Kidney (tissue), 14 donors: Measurements from ENCODE around the gene GNL2. TPM values are rescaled to one million over a fixed set of nuclear protein-coding genes. Genes with fewer than 3 reads are reported as not detected.
"Not testable (repeated sequence)": the region's sequence is repeated elsewhere in the genome, so short reads cannot be mapped to it uniquely, and the experiment has no call there.

Source experiments
- DNase-seq, 5 donors: peaks; one replicate each; pipeline ENCODE4 v3.0.0-alpha.2; 2013 to 2020
- FAIRE-seq: peaks from 2 replicates; lab custom pipeline; 2012; peaks lifted over from hg19 to GRCh38; lab: Jason Lieb, UNC
- H3K27ac ChIP-seq, 2 donors: one replicate each; pipeline ENCODE4 v1.7.0; 2013; ENCODE audit warnings: low read depth in 2 of 2, low read length in 2 of 2, inconsistent platforms in 1 of 2
- H3K27me3 ChIP-seq: one replicate; pipeline ENCODE4 v1.7.1; 2013; ENCODE audit warnings: low read length, inconsistent platforms; ENCODE audit not compliant: control insufficient read depth, insufficient read depth
- H3K36me3 ChIP-seq, 3 donors: one replicate each; pipeline versions ENCODE4 v1.7.0 to v1.7.1; 2013; ENCODE audit warnings: low read length in 3 of 3, control low read depth in 1 of 3, inconsistent platforms in 1 of 3; ENCODE audit not compliant: insufficient read depth in 3 of 3, control insufficient read depth in 2 of 3
- H3K4me1 ChIP-seq, 3 donors: one replicate each; pipeline versions ENCODE4 v1.7.0 to v1.7.1; 2013; ENCODE audit warnings: low read length in 3 of 3, inconsistent platforms in 1 of 3, low read depth in 1 of 3; ENCODE audit not compliant: control insufficient read depth in 2 of 3, insufficient read depth in 2 of 3
- H3K4me3 ChIP-seq, 3 donors: one replicate each; pipeline versions ENCODE4 v1.7.0 to v1.8.1; 2013; ENCODE audit warnings: low read length in 3 of 3, control low read depth in 1 of 3, inconsistent platforms in 1 of 3
- H3K9ac ChIP-seq, 3 donors: one replicate each; pipeline versions ENCODE4 v1.7.0 to v1.7.1; 2013; ENCODE audit warnings: low read length in 3 of 3, control low read depth in 1 of 3, inconsistent platforms in 1 of 3
- H3K9me3 ChIP-seq, 3 donors: one replicate each; pipeline versions ENCODE4 v1.7.0 to v1.7.1; 2013; ENCODE audit warnings: low read length in 3 of 3, control low read depth in 1 of 3, inconsistent platforms in 1 of 3; ENCODE audit not compliant: control insufficient read depth in 2 of 3, insufficient read depth in 1 of 3
- intact Hi-C: fragments of 100-400 bp; cut with DNase I; formaldehyde crosslinking; loops from one replicate; pipeline ENCODE4 v1.11.1; 2022
- polyA plus RNA-seq: library from polyadenylated mRNA; stranded (reverse); fragments of 350-450 nt; fragmentation: Illumina TruSeq; extraction: RNeasy Lipid Tissue Mini Kit (QIAGEN cat#74804); gene quantifications from one replicate; pipeline ENCODE4 v1.2.3, GENCODE V29; 2014; ENCODE audit warnings: low read depth, low replicate concordance; ENCODE audit not compliant: insufficient read depth
- total RNA-seq: library from RNA; stranded (reverse); fragmentation: NEBNext Ultra II Directional; extraction: Animal tissue kit (Norgen Biotek cat#: 25700); gene quantifications from one replicate; pipeline ENCODE4 v1.2.1, GENCODE V29; 2021
- TF ChIP-seq, protein P1 (sequence below): IDR thresholded peaks from 3 replicates; pipeline ENCODE4 v1.5.1; 2012; ENCODE audit warnings: mild to moderate bottlenecking, moderate library complexity, borderline replicate concordance; ENCODE audit not compliant: insufficient read depth; ENCODE audit errors: extremely low read depth
- donor health status: control.
- donor health status: control.
- donor health status: control.
- donor health status: control.
- donor health status: control.
- donor health status: DM: yes; HTN: yes; CAD: no.
- donor health status: Normal renal cell carcinoma (clear cell type).

The GNL2 gene
- total and polyA plus RNA-seq, 2 donors from 2014 or later, result 35.9 to 36.7 TPM

- Histone ChIP-seq H3K4me1 (peaks cover 0 to 3% (median 0%) of the 10 kb centered on the region in 3 donors), H3K36me3 (no peaks in the 10 kb centered on the region), H3K9ac (no peak overlapping the region), H3K9me3 (no peaks in the 10 kb centered on the region), H3K27me3 (no peaks in the 10 kb centered on the region), H3K27ac (no peak overlapping the region), H3K4me3 (peak overlapping the region in 2 of 3 donors; percentile 55 to 62)
- intact Hi-C loops, result no loop called here
- TF ChIP-seq, protein P1, sequence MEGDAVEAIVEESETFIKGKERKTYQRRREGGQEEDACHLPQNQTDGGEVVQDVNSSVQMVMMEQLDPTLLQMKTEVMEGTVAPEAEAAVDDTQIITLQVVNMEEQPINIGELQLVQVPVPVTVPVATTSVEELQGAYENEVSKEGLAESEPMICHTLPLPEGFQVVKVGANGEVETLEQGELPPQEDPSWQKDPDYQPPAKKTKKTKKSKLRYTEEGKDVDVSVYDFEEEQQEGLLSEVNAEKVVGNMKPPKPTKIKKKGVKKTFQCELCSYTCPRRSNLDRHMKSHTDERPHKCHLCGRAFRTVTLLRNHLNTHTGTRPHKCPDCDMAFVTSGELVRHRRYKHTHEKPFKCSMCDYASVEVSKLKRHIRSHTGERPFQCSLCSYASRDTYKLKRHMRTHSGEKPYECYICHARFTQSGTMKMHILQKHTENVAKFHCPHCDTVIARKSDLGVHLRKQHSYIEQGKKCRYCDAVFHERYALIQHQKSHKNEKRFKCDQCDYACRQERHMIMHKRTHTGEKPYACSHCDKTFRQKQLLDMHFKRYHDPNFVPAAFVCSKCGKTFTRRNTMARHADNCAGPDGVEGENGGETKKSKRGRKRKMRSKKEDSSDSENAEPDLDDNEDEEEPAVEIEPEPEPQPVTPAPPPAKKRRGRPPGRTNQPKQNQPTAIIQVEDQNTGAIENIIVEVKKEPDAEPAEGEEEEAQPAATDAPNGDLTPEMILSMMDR, result no peak
- no peak for FAIRE-seq
- DNase-seq, result no peak
These were observed 76.1 kb downstream of the GNL2 start for GRCh38 chr1:37519613-37520012.

GRCh38 chr1:37518929-37519328 is 76.8 kb downstream of the GNL2 start:
- H3K27ac ChIP-seq, FAIRE-seq, H3K4me1 ChIP-seq, H3K9ac ChIP-seq, intact Hi-C loops, DNase-seq, H3K27me3 ChIP-seq, H3K9me3 ChIP-seq, H3K36me3 ChIP-seq: not testable (repeated sequence)
- H3K4me3 ChIP-seq, result peak overlapping the region in 2 of 3 donors; percentile 55 to 62

- H3K4me3 ChIP-seq, FAIRE-seq, H3K9me3 ChIP-seq, DNase-seq, H3K9ac ChIP-seq, H3K27me3 ChIP-seq, H3K4me1 ChIP-seq, H3K27ac ChIP-seq, intact Hi-C loops, H3K36me3 ChIP-seq: not testable (repeated sequence)
These were observed 77.5 kb downstream of the GNL2 start for GRCh38 chr1:37518241-37518640.

DNA sequence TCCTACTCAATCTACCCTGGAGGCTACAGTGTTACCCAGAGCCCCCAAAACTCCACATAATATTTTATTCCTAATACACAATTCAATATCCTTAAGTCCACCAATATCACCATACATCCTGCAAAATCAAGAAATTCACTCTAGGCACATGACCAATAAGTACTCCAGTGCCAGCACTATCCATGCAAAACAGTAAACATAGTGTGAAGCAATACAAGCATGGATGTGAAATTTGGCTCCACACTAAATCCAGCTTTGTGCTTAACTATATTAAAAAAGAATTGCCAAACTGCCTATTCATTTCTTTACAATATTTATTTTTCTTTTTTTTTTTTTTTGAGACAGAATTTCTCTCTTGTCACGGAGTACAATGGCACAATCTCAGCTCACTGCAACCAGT is 78.2 kb downstream of the GNL2 start:
- Histone ChIP-seq H3K4me1 (peaks cover 0 to 11% (median 7%) of the 10 kb centered on the region in 3 donors), H3K9ac (no peak overlapping the region), H3K27me3 (no peaks in the 10 kb centered on the region), H3K27ac (no peak overlapping the region), H3K4me3 (no peak overlapping the region), H3K36me3 (peaks cover 0 to 3% (median 2%) of the 10 kb centered on the region in 3 donors), H3K9me3 (no peaks in the 10 kb centered on the region)
- DNase-seq (no peak), FAIRE-seq (no peak)
- intact Hi-C loops, result no loop called here
- TF ChIP-seq, protein P1, result no peak

Other genes starting within 250 kb of the GNL2 start
- 21.1 TPM for gene ZC3H12A, start 121.4 kb downstream of the GNL2 start, total RNA-seq
- 3.8 TPM for gene ZC3H12A, start 121.4 kb downstream of the GNL2 start, polyA plus RNA-seq
- 65.8 TPM for gene MEAF6, start 81.2 kb downstream of the GNL2 start, total RNA-seq
- 45.7 TPM for gene MEAF6, start 81.2 kb downstream of the GNL2 start, polyA plus RNA-seq
- 20.1 TPM for gene SNIP1, start 41.6 kb downstream of the GNL2 start, total RNA-seq
- 3.9 TPM for gene SNIP1, start 41.6 kb downstream of the GNL2 start, polyA plus RNA-seq
- 34.8 TPM for gene DNALI1, start 39.0 kb downstream of the GNL2 start, total RNA-seq
- gene DNALI1, start 39.0 kb downstream of the GNL2 start, polyA plus RNA-seq, result 46.4 TPM
- 0.19 TPM for gene RSPO1, start 39.0 kb upstream of the GNL2 start, total RNA-seq
- 0.26 TPM for gene RSPO1, start 39.0 kb upstream of the GNL2 start, polyA plus RNA-seq
- gene CDCA8, start 96.6 kb upstream of the GNL2 start, total RNA-seq, result 1.0 TPM
- gene CDCA8, start 96.6 kb upstream of the GNL2 start, polyA plus RNA-seq, result 0.71 TPM
- 0.88 TPM for gene EPHA10, start 169.2 kb upstream of the GNL2 start, total RNA-seq
- gene EPHA10, start 169.2 kb upstream of the GNL2 start, polyA plus RNA-seq, result not detected
- gene MANEAL, start 197.9 kb upstream of the GNL2 start, total RNA-seq, result 4.7 TPM
- 4.6 TPM for gene MANEAL, start 197.9 kb upstream of the GNL2 start, polyA plus RNA-seq
- 37.2 TPM for gene C1orf122, start 211.9 kb upstream of the GNL2 start, total RNA-seq
- 147 TPM for gene C1orf122, start 211.9 kb upstream of the GNL2 start, polyA plus RNA-seq
- 9.0 TPM for gene YRDC, start 212.3 kb upstream of the GNL2 start, total RNA-seq
- gene YRDC, start 212.3 kb upstream of the GNL2 start, polyA plus RNA-seq, result 11.0 TPM